Tibial nerve (tissue), 4 donors: Measurements from ENCODE around the gene DGCR2.

Experiments used
- CTCF ChIP-seq, 5 experiments: fragments of 200-600 bp in 3 of 5; fragments of 450-650 bp in 2 of 5; sonication (generic) in 3 of 5; IDR thresholded peaks; one replicate each; pipeline ENCODE4 v1.5.1; 2016 to 2019; ENCODE audit warnings: antibody characterized with exemption in 5 of 5, mild to moderate bottlenecking in 3 of 5, moderate library complexity in 2 of 5
- EP300 ChIP-seq, 2 donors: sonication (generic); formaldehyde crosslinking; IDR thresholded peaks; one replicate each; pipeline ENCODE4 v1.6.1; 2017; ENCODE audit warnings: antibody characterized with exemption in 2 of 2, mild to moderate bottlenecking in 1 of 2
- POLR2A ChIP-seq, 2 donors: fragments of 450-650 bp; IDR thresholded peaks; one replicate each; pipeline ENCODE4 v1.6.1; 2017; ENCODE audit warnings: antibody characterized with exemption in 2 of 2, mild to moderate bottlenecking in 2 of 2, moderate library complexity in 2 of 2

- no peak for TF ChIP-seq CTCF (IDR thresholded peaks at IDR 0.05)
- TF ChIP-seq EP300 (IDR thresholded peaks at IDR 0.05): no peak
- TF ChIP-seq POLR2A (IDR thresholded peaks at IDR 0.05): no peak
These were observed 10.6 kb downstream of the DGCR2 start for GRCh38 chr22:19111584-19111983.
